Endothelial cell of umbilical vein (primary cell): ENCODE data around the gene FAM216A. TPM values are rescaled to one million over a fixed set of nuclear protein-coding genes. Genes with fewer than 3 reads are reported as not detected.

Experiments used
- BruUV-seq: library from RNA; stranded (reverse); fragments of 400-500 nt; replicated peaks from 2 replicates; lab custom pipeline; 2021; lab: Mats Ljungman, UMichigan
- CTCF ChIA-PET: fragments of 300-600, 350-600 bp; sonication (Branson Sonifier 250); formaldehyde crosslinking; loops from one replicate; lab custom pipeline; 2021; ENCODE audit warnings: antibody characterized with exemption, inconsistent platforms; lab: Charles Lee
- POLR2A ChIA-PET: fragments of 300-600, 350-600 bp; sonication (Branson Sonifier 250); formaldehyde crosslinking; loops from one replicate; lab custom pipeline; 2021; ENCODE audit warnings: antibody characterized with exemption, inconsistent platforms; lab: Charles Lee
- DNase-seq: peaks from one replicate; pipeline ENCODE4 v3.0.0-alpha.2; 2011; ENCODE audit warnings: low read depth, low spot score
- FAIRE-seq: peaks from 2 replicates; lab custom pipeline; 2011; peaks lifted over from hg19 to GRCh38; lab: Jason Lieb, UNC
- H2AFZ ChIP-seq: 2 replicates; pipeline ENCODE4 v1.6.0; 2012; ENCODE audit warnings: low read depth, low read length, control low read depth, inconsistent platforms
- H3K27ac ChIP-seq: 2 replicates; pipeline ENCODE4 v1.5.1; 2011; ENCODE audit warnings: low read depth, mild to moderate bottlenecking, control low read depth, low read length, moderate library complexity; ENCODE audit not compliant: insufficient read depth
- H3K27me3 ChIP-seq, 2 experiments: 2 replicates each; pipeline versions ENCODE4 v1.6.0 to v1.6.1; 2011; ENCODE audit warnings: low read length in 2 of 2, mixed read lengths in 1 of 2; ENCODE audit not compliant: control insufficient read depth in 2 of 2, insufficient read depth in 2 of 2
- H3K36me3 ChIP-seq, 2 experiments: 2 replicates in 1 of 2; 3 replicates in 1 of 2; pipeline ENCODE4 v1.5.1; 2011; ENCODE audit warnings: low read length in 2 of 2, mild to moderate bottlenecking in 1 of 2, moderate library complexity in 1 of 2; ENCODE audit not compliant: control insufficient read depth in 2 of 2, insufficient read depth in 2 of 2; ENCODE audit errors: extremely low read depth in 1 of 2
- H3K4me1 ChIP-seq: 3 replicates; pipeline ENCODE4 v1.5.1; 2011; ENCODE audit warnings: mild to moderate bottlenecking, low read length; ENCODE audit not compliant: control insufficient read depth, insufficient read depth; ENCODE audit errors: extremely low read depth
- H3K4me2 ChIP-seq: 2 replicates; pipeline ENCODE4 v1.6.1; 2011; ENCODE audit warnings: low read length, control low read depth, mixed read lengths; ENCODE audit not compliant: insufficient read depth
- H3K4me3 ChIP-seq, 3 experiments: fragments of 200-600 bp in 1 of 3; sonication (generic), shearing (Covaris generic) in 1 of 3; replicated peaks in 1 of 3; 2 replicates each; pipeline ENCODE4 v1.5.1; 2011 to 2016; ENCODE audit warnings: control low read depth in 3 of 3, low read length in 3 of 3, mild to moderate bottlenecking in 2 of 3, inconsistent platforms in 1 of 3, low read depth in 1 of 3, moderate library complexity in 1 of 3; ENCODE audit not compliant: insufficient read depth in 1 of 3
- H3K79me2 ChIP-seq: 2 replicates; pipeline ENCODE4 v1.6.0; 2012; ENCODE audit warnings: low read length, inconsistent platforms; ENCODE audit not compliant: control insufficient read depth, insufficient read depth
- H3K9ac ChIP-seq: replicated peaks from 2 replicates; pipeline ENCODE3; 2011; ENCODE audit warnings: low read length, control low read depth; ENCODE audit not compliant: insufficient read depth; ENCODE audit errors: extremely low read depth
- H3K9me1 ChIP-seq: replicated peaks from 3 replicates; pipeline ENCODE4 v1.6.0; 2011; ENCODE audit warnings: mild to moderate bottlenecking, low read length; ENCODE audit not compliant: control insufficient read depth, insufficient read depth; ENCODE audit errors: extremely low read depth
- H3K9me3 ChIP-seq: replicated peaks from 2 replicates; pipeline ENCODE4 v1.5.1; 2012; ENCODE audit warnings: low read length, inconsistent platforms; ENCODE audit not compliant: control insufficient read depth, insufficient read depth
- H4K20me1 ChIP-seq: replicated peaks from 2 replicates; pipeline ENCODE3; 2011; ENCODE audit warnings: mild to moderate bottlenecking, low read length; ENCODE audit not compliant: control insufficient read depth, insufficient read depth; ENCODE audit errors: extremely low read depth
- CTCF ChIP-seq, 2 donors: IDR thresholded peaks; 1 replicate in 1 of 2; 2 replicates in 1 of 2; pipeline ENCODE4 v1.5.1; 2011; ENCODE audit warnings: low read length in 2 of 2, mild to moderate bottlenecking in 2 of 2, moderate library complexity in 2 of 2, control low read depth in 1 of 2, inconsistent platforms in 1 of 2, low read depth in 1 of 2; ENCODE audit not compliant: insufficient read depth in 1 of 2; ENCODE audit errors: extremely low read depth in 1 of 2
- EZH2 ChIP-seq: IDR thresholded peaks from 2 replicates; pipeline ENCODE4 v1.6.1; 2012; ENCODE audit warnings: borderline replicate concordance, low read depth, mild to moderate bottlenecking, moderate library complexity, low read length, inconsistent platforms; ENCODE audit not compliant: severe bottlenecking
- FOS ChIP-seq: IDR thresholded peaks from 2 replicates; pipeline ENCODE4 v1.6.1; 2011; ENCODE audit warnings: mild to moderate bottlenecking, low read length, moderate library complexity, borderline replicate concordance; ENCODE audit not compliant: insufficient read depth
- GATA2 ChIP-seq: IDR thresholded peaks from 2 replicates; pipeline ENCODE4 v1.7.0; 2011; ENCODE audit warnings: low read depth, mild to moderate bottlenecking, moderate library complexity, mixed read lengths, low read length; ENCODE audit not compliant: insufficient read length, insufficient read depth
- JUN ChIP-seq: IDR thresholded peaks from 2 replicates; pipeline ENCODE4 v1.6.1; 2011; ENCODE audit warnings: borderline replicate concordance, low read depth; ENCODE audit not compliant: insufficient read length, insufficient read depth
- MAX ChIP-seq: IDR thresholded peaks from 2 replicates; pipeline ENCODE4 v1.6.1; 2011; ENCODE audit not compliant: insufficient read depth, insufficient read length
- MYC ChIP-seq: IDR thresholded peaks from one replicate; pipeline ENCODE4 v1.6.1; 2011; ENCODE audit warnings: mild to moderate bottlenecking, low read depth, low read length
- POLR2A ChIP-seq: IDR thresholded peaks from 2 replicates; pipeline ENCODE4 v1.6.1; 2012; ENCODE audit warnings: low read depth, mild to moderate bottlenecking, control low read depth, low read length
- POLR2AphosphoS5 ChIP-seq: IDR thresholded peaks from 2 replicates; pipeline ENCODE4 v1.6.1; 2012; ENCODE audit warnings: low read depth, mild to moderate bottlenecking, control low read depth, low read length, moderate library complexity; ENCODE audit not compliant: insufficient read depth
- dilution Hi-C: fragments of 300-500 bp; cut with MboI; formaldehyde crosslinking; loops from one replicate; pipeline ENCODE4 v1.15.0; 2019; ENCODE audit warnings: low sequenced_read_pairs; ENCODE audit not compliant: extremely low pct_ligation_motif_present
- intact Hi-C: fragments of 100-400 bp; cut with micrococcal nuclease; formaldehyde crosslinking; loops from one replicate; pipeline ENCODE4 v1.10.0; 2022
- polyA plus RNA-seq, 4 experiments: library from polyadenylated mRNA; depleted of rRNA in 3 of 4; stranded (reverse) in 3 of 4; unstranded in 1 of 4; fragments of >200 nt; gene quantifications; 2 replicates each; pipeline versions ENCODE4 v1.2.1 to v1.2.3, GENCODE V29; 2011 to 2012; ENCODE audit warnings: missing spikeins in 1 of 4
- total RNA-seq: library from RNA; stranded (reverse); gene quantifications from 2 replicates; pipeline ENCODE4 v1.2.3, GENCODE V29; 2021

The FAM216A gene
- total and polyA plus RNA-seq, 2 donors (not counting 3 experiments of a cell fraction or from before 2014, with no cell fraction given): 11.6 to 11.7 TPM

DNA sequence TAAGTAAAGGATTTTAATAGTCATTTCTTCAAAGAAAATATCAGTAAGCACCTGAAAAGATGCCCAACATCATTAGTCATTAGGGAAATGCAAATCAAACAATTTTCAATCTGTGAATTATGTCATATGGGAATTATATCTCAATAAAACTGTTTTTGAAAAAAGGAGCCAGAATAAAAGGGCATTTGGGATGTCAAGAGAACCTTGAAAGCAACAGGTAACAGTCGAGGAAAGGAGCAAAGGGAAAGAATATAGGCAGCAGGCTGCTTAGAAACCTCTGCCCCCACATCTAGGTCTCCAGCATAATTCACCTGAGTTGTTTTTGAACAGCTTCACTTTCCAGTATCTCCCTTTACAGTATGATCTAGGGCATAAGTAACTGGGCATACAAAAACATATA lies 45.7 kb downstream of the FAM216A start:
- Histone ChIP-seq H3K27ac (no peak overlapping the region), H3K9me1 (no peaks in the 10 kb centered on the region), H3K9ac (no peak overlapping the region), H3K4me2 (no peak overlapping the region), H4K20me1 (no peaks in the 10 kb centered on the region), H3K4me1 (no peaks in the 10 kb centered on the region), H3K36me3 (no peaks in the 10 kb centered on the region), H3K9me3 (no peaks in the 10 kb centered on the region), H3K27me3 (no peaks in the 10 kb centered on the region), H3K79me2 (no peaks in the 10 kb centered on the region), H2AFZ (no peak overlapping the region), H3K4me3 (no peak overlapping the region)
- TF ChIP-seq MYC (no peak), POLR2AphosphoS5 (no peak), POLR2A (no peak), MAX (no peak), CTCF (IDR thresholded peaks at IDR 0.05; ENCODE audit: extremely low read depth in 1 of 2, insufficient read depth in 1 of 2, low read depth in 1 of 2, low read length in 2 of 2) (no peak), GATA2 (no peak), EZH2 (no peak), JUN (no peak), FOS (no peak)
- dilution Hi-C loops (no loop called here), intact Hi-C loops (no loop called here)
- no peak for DNase-seq
- POLR2A ChIA-PET: no interaction called here
- BruUV-seq: no TSS peak
- no peak for FAIRE-seq
- CTCF ChIA-PET: interaction anchor here (0.8 to 5.5 kb wide), 4 partner anchors 46 to 86 kb away, joined by 3 to 117 read pairs (median 4); partner anchors contain the start of genes ARPC3, FAM216A and GPN3
